ENCODE measurements around the gene LMO3.

Gene LMO3

GRCh38 chr12:16599081-16599480 is 6.9 kb downstream of the LMO3 start:
- no peak for DNase-seq

- no peak for DNase-seq
Observed at GRCh38 chr12:16594797-16595196, 11.2 kb downstream of the LMO3 start.

GRCh38 chr12:16593546-16593945 is 12.4 kb downstream of the LMO3 start:
- no peak for DNase-seq

GRCh38 chr12:16590645-16591044 is 15.3 kb downstream of the LMO3 start:
- DNase-seq: no peak

- no peak for DNase-seq
Observed at GRCh38 chr12:16588812-16589211, 17.1 kb downstream of the LMO3 start.

- no peak for DNase-seq
Observed at GRCh38 chr12:16587514-16587913, 18.4 kb downstream of the LMO3 start.

GRCh38 chr12:16587110-16587453 is 18.9 kb downstream of the LMO3 start:
- no peak for DNase-seq

- no peak for DNase-seq
Observed at GRCh38 chr12:16586350-16587109, 19.4 kb downstream of the LMO3 start.

- DNase-seq: no peak
Observed at GRCh38 chr12:16585781-16586180, 20.2 kb downstream of the LMO3 start.

GRCh38 chr12:16583969-16584745 is 21.8 kb downstream of the LMO3 start:
- DNase-seq: no peak

GRCh38 chr12:16581416-16581815 is 24.5 kb downstream of the LMO3 start:
- DNase-seq: no peak

- no peak for DNase-seq
Observed at GRCh38 chr12:16579041-16579440, 26.9 kb downstream of the LMO3 start.

- no peak for DNase-seq
Observed at GRCh38 chr12:16573398-16574077, 32.4 kb downstream of the LMO3 start.

GRCh38 chr12:16568873-16569272 is 37.1 kb downstream of the LMO3 start:
- DNase-seq: no peak

- DNase-seq: no peak
Observed at GRCh38 chr12:16564675-16565074, 41.3 kb downstream of the LMO3 start.

- DNase-seq: no peak
Observed at GRCh38 chr12:16563504-16563903, 42.5 kb downstream of the LMO3 start.

- DNase-seq: no peak
Observed at GRCh38 chr12:16562921-16563320, 43.0 kb downstream of the LMO3 start.

GRCh38 chr12:16562435-16562834 is 43.5 kb downstream of the LMO3 start:
- DNase-seq: no peak

GRCh38 chr12:16560273-16560672 is 45.7 kb downstream of the LMO3 start:
- DNase-seq: no peak

- DNase-seq: no peak
Observed at GRCh38 chr12:16555630-16556029, 50.3 kb downstream of the LMO3 start.

- no peak for DNase-seq
Observed at GRCh38 chr12:16553457-16553856, 52.5 kb downstream of the LMO3 start.

GRCh38 chr12:16552301-16552700 is 53.7 kb downstream of the LMO3 start:
- DNase-seq: no peak

- no peak for DNase-seq
Observed at GRCh38 chr12:16545836-16546235, 60.1 kb downstream of the LMO3 start.

- DNase-seq: no peak
Observed at GRCh38 chr12:16542586-16542985, 63.4 kb downstream of the LMO3 start.

Data from kidney glomerular epithelial cell (primary cell).